HG02970 (cell line): ENCODE data around the gene RAB23.

Experiments used
- ATAC-seq: cut with Tn5 transposase; IDR thresholded peaks from one replicate; pipeline ENCODE4 v1.9.1; 2021; ENCODE audit warnings: mild to moderate bottlenecking, moderate library complexity, moderate number of reproducible peaks; ENCODE audit not compliant: unreplicated experiment, low FRiP score

RAB23 gene

DNA sequence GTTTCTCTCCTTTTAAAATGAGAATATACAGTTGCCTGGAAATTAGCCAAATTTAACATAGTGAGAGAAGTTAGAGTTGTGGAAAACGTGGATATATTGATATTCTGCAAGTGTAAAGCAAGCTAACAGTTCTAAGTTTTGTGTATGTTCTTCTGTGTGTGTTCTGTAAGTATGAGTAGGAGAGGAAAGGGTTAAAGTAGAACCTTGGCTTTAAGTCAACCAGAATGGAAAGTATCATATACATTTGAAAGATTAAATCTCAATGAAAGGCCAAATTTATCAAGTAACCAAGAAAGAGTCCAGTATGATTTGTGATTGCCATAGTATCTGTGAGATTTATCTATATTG lies 80.0 kb downstream of the RAB23 start:
- no peak for ATAC-seq

DNA sequence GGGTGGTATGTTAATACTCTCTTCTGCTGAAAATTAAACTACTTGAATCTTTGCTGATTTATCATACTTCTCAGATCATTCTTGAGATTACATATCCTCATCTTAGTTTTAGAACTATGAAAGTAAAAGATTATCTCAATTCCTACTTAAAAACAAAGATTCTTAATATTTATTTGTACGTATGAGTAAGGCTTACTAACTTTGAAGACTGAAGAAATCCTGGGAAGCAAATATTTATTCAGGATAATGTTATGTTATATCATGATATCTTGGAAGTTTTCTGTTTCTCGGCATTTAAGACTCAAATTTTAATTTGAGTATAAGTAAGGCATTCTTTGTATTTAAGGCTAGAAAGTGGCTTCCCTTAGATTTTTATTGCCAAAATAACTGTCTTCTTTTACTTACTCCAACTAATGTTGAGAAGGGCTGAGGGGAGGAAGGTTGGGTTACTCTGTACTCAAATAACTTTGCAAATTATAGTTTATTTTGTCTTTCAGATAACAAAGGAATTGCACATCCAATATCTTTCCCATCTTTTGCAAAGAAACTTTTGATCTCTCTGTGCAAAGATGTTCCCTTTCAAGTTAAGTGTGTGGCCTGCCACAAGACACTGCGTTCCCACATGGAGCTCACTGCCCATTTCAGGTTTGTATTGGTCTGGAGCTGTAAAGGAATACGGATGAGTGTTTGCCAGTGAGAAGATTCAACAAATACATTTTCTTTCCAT lies 80.5 kb downstream of the RAB23 start:
- no peak for ATAC-seq

DNA sequence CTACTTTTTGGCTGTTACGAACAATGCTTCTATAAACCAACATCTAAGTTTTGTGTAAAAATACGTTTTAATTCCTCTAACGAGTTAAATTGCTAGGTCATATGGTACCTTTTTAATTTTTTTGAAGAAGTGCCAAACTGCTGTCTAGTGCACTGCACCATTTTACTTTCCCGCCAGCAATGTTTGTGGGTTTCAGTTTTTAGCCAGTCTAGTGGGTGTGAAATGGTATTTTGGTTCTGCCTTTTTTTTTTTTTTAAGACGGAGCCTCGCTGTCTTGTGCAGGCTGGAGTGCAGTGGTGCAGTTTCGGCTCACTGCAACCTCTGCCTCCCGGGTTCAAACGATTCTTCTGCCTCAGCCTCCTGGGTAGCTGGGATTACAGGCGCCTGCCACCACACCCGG lies 84.1 kb downstream of the RAB23 start:
- ATAC-seq: no peak

DNA sequence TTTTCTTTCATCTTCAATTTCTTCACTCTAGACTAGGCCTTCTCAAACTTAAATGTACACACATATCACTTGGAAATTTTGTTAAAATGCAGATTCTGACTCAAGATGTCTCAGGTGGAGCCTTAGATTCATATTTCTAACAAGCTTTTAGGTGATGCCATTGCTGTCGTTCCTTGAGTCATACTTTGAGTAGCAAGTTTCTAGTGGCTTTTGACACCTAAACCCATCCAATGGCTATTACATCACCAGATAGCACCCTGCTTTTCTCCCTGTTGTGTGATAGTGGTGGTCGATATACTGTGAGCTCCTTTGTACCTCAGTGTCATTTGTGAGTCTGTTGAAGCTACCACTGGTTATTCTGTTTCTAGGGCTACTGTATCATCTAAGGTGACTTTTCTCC lies 84.8 kb downstream of the RAB23 start:
- no peak for ATAC-seq
